ENCODE results near the gene TMEM167A. TPM values are rescaled to one million over a fixed set of nuclear protein-coding genes. Genes with fewer than 3 reads are reported as not detected.

The TMEM167A gene
- total RNA-seq, 4 donors from 2014 or later = 17.7 to 46.2 (median 36.4) TPM

DNA sequence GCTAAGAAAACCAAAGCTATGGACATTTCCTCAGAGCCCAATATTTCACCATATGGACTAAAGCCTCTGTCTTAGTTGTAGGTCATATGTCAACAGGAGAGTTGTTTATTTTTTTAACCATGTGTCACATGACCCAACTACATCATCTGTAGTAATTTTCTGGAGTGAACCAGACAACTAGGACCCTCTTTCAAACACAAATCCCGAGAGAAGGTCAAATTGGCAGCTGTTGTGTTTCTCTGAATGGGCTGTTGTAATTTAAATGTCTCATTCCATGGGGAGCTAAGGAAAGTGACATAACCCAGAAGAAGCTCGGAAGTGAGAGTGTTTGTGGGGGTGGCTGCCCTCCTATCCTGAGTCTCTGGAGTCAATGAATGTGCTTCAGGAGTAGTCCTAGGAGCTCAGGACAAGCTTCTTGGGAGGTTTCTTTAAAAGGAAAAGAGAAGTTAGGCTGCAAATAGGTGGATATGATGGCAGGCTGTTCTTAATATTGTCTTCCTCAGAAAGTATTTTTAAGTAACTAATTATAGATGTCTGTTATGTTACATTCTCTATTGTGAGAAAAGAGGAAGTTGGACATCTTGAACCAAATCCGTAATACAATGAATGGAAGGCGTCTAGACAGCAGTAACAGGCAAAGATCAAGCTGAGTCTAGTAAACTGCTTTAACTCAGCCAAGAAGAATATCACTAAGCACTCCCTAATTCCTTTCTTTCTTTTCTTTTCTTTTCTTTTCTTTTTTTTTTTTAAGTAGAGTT lies 50.1 kb downstream of the TMEM167A start:
- Histone ChIP-seq H3K36me3 (no peaks in the 10 kb centered on the region), H3K4me1 (no peaks in the 10 kb centered on the region), H3K9me3 (peaks cover 0 to 3% (median 0%) of the 10 kb centered on the region in 4 donors), H3K4me3 (no peak overlapping the region), H3K27ac (no peak overlapping the region), H3K27me3 (no peaks in the 10 kb centered on the region)
- TF ChIP-seq POLR2A (IDR thresholded peaks at IDR 0.05) = no peak
- TF ChIP-seq, protein P1, sequence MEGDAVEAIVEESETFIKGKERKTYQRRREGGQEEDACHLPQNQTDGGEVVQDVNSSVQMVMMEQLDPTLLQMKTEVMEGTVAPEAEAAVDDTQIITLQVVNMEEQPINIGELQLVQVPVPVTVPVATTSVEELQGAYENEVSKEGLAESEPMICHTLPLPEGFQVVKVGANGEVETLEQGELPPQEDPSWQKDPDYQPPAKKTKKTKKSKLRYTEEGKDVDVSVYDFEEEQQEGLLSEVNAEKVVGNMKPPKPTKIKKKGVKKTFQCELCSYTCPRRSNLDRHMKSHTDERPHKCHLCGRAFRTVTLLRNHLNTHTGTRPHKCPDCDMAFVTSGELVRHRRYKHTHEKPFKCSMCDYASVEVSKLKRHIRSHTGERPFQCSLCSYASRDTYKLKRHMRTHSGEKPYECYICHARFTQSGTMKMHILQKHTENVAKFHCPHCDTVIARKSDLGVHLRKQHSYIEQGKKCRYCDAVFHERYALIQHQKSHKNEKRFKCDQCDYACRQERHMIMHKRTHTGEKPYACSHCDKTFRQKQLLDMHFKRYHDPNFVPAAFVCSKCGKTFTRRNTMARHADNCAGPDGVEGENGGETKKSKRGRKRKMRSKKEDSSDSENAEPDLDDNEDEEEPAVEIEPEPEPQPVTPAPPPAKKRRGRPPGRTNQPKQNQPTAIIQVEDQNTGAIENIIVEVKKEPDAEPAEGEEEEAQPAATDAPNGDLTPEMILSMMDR (IDR thresholded peaks at IDR 0.05) = no peak
- DNase-seq = no peak

DNA sequence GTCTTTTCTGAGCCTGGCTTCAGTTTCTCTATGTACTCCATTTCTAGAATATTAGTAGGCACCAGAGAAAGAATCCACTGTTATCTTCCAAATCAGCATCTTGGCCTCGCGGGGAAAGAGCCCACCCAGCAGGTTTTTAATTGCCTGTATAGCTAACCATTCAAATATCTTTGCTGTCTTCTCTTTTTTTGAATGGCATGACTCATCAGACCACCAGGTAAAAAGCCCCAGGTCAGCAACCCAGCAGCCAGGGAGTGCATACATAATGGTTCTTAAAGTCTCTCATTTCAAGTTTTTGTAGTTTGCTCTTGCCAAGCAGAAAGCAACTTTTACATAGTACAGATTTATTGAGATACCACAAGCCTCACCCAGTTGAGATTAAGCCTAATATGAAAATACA lies 50.7 kb downstream of the TMEM167A start:
- Histone ChIP-seq H3K27ac (no peak overlapping the region), H3K4me1 (no peaks in the 10 kb centered on the region), H3K9me3 (peaks cover 0 to 3% (median 0%) of the 10 kb centered on the region in 4 donors), H3K27me3 (no peaks in the 10 kb centered on the region), H3K4me3 (no peak overlapping the region), H3K36me3 (no peaks in the 10 kb centered on the region)
- TF ChIP-seq, protein P1 (IDR thresholded peaks at IDR 0.05) = no peak
- TF ChIP-seq POLR2A (IDR thresholded peaks at IDR 0.05) = no peak
- no peak for DNase-seq

DNA sequence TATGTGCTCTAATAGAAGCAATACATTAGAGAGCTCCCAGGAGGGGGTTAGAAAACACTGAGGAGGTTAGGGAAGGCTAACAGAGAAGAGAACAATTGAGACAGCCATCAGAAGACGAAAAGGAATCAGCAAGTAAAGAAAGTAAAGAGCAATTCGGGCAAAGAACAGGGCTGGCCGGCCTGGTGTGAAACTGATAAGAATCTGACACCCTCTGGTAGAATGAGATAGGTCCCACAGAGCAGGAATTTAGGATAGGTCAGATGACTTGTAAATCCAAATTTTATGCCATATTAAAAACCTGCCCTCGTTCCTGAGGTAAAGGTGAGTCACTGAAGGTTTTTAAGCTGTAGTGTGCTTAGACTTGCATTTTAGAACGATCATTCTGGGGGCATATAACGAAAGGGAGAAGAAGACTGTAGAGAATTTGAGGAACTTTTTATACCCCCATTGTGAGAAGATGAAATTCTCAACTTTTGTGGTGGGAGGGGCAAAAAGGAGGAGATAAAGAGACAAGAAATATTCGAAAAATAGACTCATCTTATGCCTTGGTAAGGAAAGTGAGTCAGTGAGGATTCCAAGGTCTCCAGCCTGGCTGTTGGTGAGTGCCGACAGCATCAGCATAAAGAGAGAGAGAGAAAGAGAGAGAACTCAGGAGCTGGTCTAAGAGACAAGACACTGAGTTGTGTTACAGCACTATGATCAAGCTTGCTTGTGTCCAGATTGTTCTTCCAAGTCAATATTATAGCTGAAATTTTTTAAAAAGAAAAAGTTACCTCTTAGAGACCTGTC lies 51.3 kb downstream of the TMEM167A start:
- no peaks in the 10 kb centered on the region for H3K27me3 ChIP-seq
- H3K36me3 ChIP-seq = no peaks in the 10 kb centered on the region
- TF ChIP-seq, protein P1 (IDR thresholded peaks at IDR 0.05) = no peak
- no peak for TF ChIP-seq POLR2A (IDR thresholded peaks at IDR 0.05)
- no peaks in the 10 kb centered on the region for H3K4me1 ChIP-seq
- H3K4me3 ChIP-seq = no peak overlapping the region
- no peak overlapping the region for H3K27ac ChIP-seq
- H3K9me3 ChIP-seq = peaks cover 0 to 3% (median 0%) of the 10 kb centered on the region in 4 donors
- no peak for DNase-seq

DNA sequence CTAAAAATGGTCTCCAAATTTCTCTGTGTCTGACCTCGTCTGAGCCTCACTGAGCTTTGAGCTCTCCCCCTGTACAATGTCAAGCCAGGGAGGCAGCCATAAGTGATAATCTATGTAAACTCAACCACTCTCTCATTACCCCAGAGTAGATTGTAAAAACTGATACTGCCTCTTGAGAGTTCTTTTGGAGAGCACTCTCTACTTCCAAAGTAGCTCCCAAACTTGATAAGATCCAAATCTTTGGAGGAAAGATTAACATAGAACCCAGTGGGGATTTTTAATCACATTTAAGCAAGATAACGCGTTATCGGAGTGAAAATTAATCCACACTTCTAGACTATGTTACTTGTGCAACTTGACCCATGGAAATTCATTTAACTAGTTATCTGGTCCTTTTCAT lies 54.9 kb downstream of the TMEM167A start:
- TF ChIP-seq POLR2A (IDR thresholded peaks at IDR 0.05) = no peak
- H3K4me3 ChIP-seq = no peak overlapping the region
- DNase-seq = no peak
- H3K9me3 ChIP-seq = peaks cover 0 to 3% (median 0%) of the 10 kb centered on the region in 4 donors
- H3K27me3 ChIP-seq = no peaks in the 10 kb centered on the region
- no peaks in the 10 kb centered on the region for H3K36me3 ChIP-seq
- no peak overlapping the region for H3K27ac ChIP-seq
- no peaks in the 10 kb centered on the region for H3K4me1 ChIP-seq

DNA sequence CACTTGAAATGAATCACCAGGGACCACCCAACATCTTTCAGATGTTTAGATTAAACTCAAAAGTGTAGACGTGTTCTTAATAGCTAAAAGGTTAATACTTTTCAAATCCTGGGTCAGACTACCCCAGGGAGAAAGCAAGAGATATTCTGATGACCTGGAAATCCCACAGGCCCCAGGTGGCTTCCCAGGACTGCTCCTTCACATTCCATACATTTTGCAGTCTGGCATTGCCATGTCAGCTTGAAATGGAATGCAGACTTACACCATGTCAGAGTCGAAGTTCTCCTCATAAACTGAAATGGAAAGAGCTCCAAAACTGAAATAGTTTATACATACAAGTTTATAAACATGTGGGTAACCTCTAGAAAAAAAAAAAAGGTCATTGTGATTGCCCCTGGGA lies 61.5 kb downstream of the TMEM167A start:
- no peaks in the 10 kb centered on the region for H3K4me1 ChIP-seq
- H3K36me3 ChIP-seq = no peaks in the 10 kb centered on the region
- no peaks in the 10 kb centered on the region for H3K9me3 ChIP-seq
- no peak overlapping the region for H3K4me3 ChIP-seq
- H3K27me3 ChIP-seq = no peaks in the 10 kb centered on the region
- DNase-seq = no peak
- TF ChIP-seq POLR2A (IDR thresholded peaks at IDR 0.05) = no peak
- TF ChIP-seq, protein P1 (IDR thresholded peaks at IDR 0.05) = no peak
- no peak overlapping the region for H3K27ac ChIP-seq

DNA sequence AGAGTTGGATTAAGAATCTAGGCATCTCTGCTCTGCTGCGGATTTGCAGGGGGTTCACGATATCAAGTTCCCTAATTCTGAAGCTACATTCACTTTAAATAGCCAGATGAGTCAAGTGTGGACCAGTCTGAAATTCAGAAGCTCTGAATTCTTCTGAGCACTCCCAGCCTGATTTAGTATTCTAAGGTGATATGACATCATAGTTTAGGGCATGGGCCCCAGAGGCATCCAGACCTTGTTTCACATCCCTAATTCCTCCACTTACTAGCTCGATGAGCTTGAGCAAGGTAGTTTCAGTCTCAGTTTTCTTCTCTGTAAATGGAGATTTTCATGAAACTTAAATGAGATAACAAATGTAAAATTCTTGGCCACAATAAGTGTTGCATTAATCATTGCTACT lies 65.2 kb downstream of the TMEM167A start:
- DNase-seq = no peak
- no peak overlapping the region for H3K27ac ChIP-seq
- no peaks in the 10 kb centered on the region for H3K9me3 ChIP-seq
- no peak overlapping the region for H3K4me3 ChIP-seq
- no peaks in the 10 kb centered on the region for H3K27me3 ChIP-seq
- TF ChIP-seq, protein P1 (IDR thresholded peaks at IDR 0.05) = no peak
- no peak for TF ChIP-seq POLR2A (IDR thresholded peaks at IDR 0.05)
- no peaks in the 10 kb centered on the region for H3K36me3 ChIP-seq
- H3K4me1 ChIP-seq = no peaks in the 10 kb centered on the region

Measured in Peyer's patch (tissue), 4 donors.